Right lobe of liver (tissue), 6 donors: Measurements from ENCODE around the gene TLR9. TPM values are rescaled to one million over a fixed set of nuclear protein-coding genes. Genes with fewer than 3 reads are reported as not detected.

Experiments used
- ATAC-seq, 4 donors: fragments of 200-7000 bp; cut with Tn5 transposase; one replicate each; pipeline ENCODE4 v1.9.1; 2020; ENCODE audit warnings: mild to moderate bottlenecking in 4 of 4, moderate library complexity in 4 of 4
- DNase-seq, 3 donors: peaks; one replicate each; pipeline ENCODE4 v3.0.0-alpha.2; 2020
- H3K27ac ChIP-seq, 3 donors: fragments of 200-600 bp; one replicate each; pipeline ENCODE4 v1.8.0; 2022
- H3K27me3 ChIP-seq, 2 donors: fragments of 200-600 bp; one replicate each; pipeline ENCODE4 v1.8.0; 2022
- H3K36me3 ChIP-seq, 4 donors: fragments of 200-600 bp; sonication (generic) in 1 of 4; one replicate each; pipeline versions ENCODE4 v1.5.1 to v1.8.0; 2017 to 2022; ENCODE audit warnings: control low read depth in 1 of 4
- H3K4me1 ChIP-seq, 4 donors: fragments of 200-600 bp; sonication (generic) in 1 of 4; one replicate each; pipeline versions ENCODE4 v1.5.1 to v1.8.0; 2017 to 2022; ENCODE audit warnings: control low read depth in 1 of 4
- H3K4me3 ChIP-seq, 3 donors: fragments of 200-600 bp; one replicate each; pipeline ENCODE4 v1.8.0; 2022
- H3K9me3 ChIP-seq, 4 donors: fragments of 200-600 bp; sonication (generic) in 1 of 4; one replicate each; pipeline versions ENCODE4 v1.5.1 to v1.8.0; 2017 to 2022; ENCODE audit warnings: control low read depth in 1 of 4
- POLR2A ChIP-seq: fragments of 450-650 bp; IDR thresholded peaks from one replicate; pipeline ENCODE4 v1.6.1; 2017; ENCODE audit warnings: antibody characterized with exemption, mild to moderate bottlenecking
- WGBS: methylation state at CpG from one replicate; pipeline ENCODE4 v1.1.6; 2018; ENCODE audit warnings: low coverage, low lambda C conversion rate; ENCODE audit not compliant: insufficient coverage; ENCODE audit errors: missing lambda C conversion rate; 5-methylcytosine and 5-hydroxymethylcytosine counted together
- intact Hi-C, 2 donors: fragments of 100-400 bp; cut with DNase I; formaldehyde crosslinking; loops; one replicate each; pipeline versions ENCODE4 v1.11.2 to v1.14.1; 2022
- total RNA-seq, 6 experiments: library from RNA; depleted of rRNA in 2 of 6; stranded (reverse); fragments of >200 nt in 2 of 6; fragmentation: NEBNext Ultra II Directional in 3 of 6; extraction: Animal tissue kit (Norgen Biotek cat#: 25700) in 3 of 6; gene quantifications; one replicate each; pipeline versions ENCODE4 v1.1.0 to v1.2.4, GENCODE V29; 2016 to 2023
- TF ChIP-seq, protein P1 (sequence below), 4 donors: fragments of 200-600 bp in 3 of 4; fragments of 450-650 bp in 1 of 4; IDR thresholded peaks; one replicate each; pipeline versions ENCODE4 v1.5.1 to v1.8.0; 2016 to 2022; ENCODE audit warnings: antibody characterized with exemption in 4 of 4, mild to moderate bottlenecking in 2 of 4
- donor health status: DM: no; HTN: yes; CAD: no.
- donor health status: DM: no; HTN: no; CAD: no.
- donor health status: DM: no; HTN: no; CAD: no.
- donor health status: DM: no; HTN: yes; CAD: no.
- donor health status: DM: no; HTN: yes; CAD: no.

Gene TLR9
- total RNA-seq, 6 experiments from 2014 or later = 0.12 to 0.59 (median 0.24) TPM; not detected in 2

DNA sequence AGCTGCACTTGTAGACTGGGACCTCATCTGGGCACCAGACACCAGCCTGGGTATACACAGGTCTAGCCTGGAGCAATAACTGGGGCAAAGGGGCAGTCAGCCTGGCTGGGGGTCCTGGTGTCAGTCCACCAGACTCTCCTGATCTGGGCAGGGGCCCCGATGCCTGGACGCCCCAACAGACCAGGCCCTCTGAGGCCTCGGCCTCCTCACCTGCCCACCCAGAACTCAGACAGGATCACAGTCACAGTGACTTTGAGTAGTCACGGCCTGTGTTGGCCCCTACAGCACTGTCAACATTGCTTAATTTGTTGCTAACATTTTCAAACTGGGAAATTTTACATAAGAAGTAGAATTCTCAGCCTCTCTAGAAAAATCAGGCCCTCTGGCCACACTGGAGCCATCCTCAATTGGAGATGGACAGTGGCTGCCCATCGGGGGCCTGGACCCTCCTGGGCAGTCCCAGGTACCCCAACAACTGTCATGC is 7.7 kb upstream of the TLR9 start:
- DNase-seq = peak in 2 of 3 donors; percentile 15 to 57
- Histone ChIP-seq H3K9me3 (no peaks in the 10 kb centered on the region), H3K36me3 (peaks cover 10 to 32% (median 14%) of the 10 kb centered on the region in 4 donors), H3K4me1 (peaks cover 0 to 54% (median 25%) of the 10 kb centered on the region in 4 donors), H3K4me3 (no peak overlapping the region), H3K27me3 (no peaks in the 10 kb centered on the region), H3K27ac (peak overlapping the region; percentile 12 to 94 (median 92))
- 65% methylated on average over 3 of the region's 5 CpGs for WGBS
- intact Hi-C loops = loop anchor here (5.0 kb wide), 1 partner anchor 109 kb away; no protein-coding TSS in a partner anchor
- peak; percentile 18 to 50 (median 38) for ATAC-seq
- TF ChIP-seq, protein P1, sequence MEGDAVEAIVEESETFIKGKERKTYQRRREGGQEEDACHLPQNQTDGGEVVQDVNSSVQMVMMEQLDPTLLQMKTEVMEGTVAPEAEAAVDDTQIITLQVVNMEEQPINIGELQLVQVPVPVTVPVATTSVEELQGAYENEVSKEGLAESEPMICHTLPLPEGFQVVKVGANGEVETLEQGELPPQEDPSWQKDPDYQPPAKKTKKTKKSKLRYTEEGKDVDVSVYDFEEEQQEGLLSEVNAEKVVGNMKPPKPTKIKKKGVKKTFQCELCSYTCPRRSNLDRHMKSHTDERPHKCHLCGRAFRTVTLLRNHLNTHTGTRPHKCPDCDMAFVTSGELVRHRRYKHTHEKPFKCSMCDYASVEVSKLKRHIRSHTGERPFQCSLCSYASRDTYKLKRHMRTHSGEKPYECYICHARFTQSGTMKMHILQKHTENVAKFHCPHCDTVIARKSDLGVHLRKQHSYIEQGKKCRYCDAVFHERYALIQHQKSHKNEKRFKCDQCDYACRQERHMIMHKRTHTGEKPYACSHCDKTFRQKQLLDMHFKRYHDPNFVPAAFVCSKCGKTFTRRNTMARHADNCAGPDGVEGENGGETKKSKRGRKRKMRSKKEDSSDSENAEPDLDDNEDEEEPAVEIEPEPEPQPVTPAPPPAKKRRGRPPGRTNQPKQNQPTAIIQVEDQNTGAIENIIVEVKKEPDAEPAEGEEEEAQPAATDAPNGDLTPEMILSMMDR (IDR thresholded peaks at IDR 0.05) = no peak
- TF ChIP-seq POLR2A = no peak

DNA sequence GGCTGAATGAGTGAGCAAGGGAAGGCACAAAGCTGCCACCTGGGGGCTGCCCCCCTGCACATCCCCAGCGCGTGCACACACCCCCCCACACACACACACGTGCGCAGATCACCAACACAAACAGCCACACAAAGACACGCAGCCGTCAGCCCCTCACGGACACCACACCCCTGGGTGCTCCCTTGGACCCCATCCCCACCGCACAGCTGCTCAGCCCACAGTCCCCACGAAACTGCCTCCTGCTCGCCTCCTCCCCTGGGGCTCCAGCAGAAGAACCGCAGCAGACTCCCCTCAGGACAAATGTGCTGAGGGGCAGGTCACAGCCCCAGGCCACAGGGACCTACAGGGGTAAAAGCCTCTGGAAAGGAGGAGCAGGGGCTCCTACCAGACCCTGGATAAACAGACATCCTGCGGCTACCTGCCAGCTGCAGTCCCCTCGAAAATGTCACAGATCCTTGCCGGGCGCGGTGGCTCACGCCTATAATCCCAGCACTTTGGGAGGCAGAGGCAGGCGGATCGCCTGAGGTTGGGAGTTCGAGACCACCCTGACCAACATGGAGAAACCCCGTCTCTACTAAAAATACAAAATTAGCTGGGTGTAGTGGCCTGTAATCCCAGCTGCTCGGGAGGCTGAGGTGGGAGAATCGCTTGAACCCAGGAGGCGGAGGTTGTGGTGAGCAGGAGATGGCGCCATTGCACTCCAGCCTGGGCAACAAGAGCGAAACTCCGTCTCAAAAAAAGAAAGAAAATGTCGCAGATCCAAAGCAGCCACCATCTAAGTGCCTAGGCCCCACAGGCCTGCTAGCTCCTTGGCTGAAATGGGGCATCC is 7.0 kb upstream of the TLR9 start:
- TF ChIP-seq, protein P1 (IDR thresholded peaks at IDR 0.05) = peak; percentile 12 to 26 (median 20)
- no peak for TF ChIP-seq POLR2A
- WGBS = 78% methylated on average over 7 of the region's 28 CpGs
- DNase-seq (no peak), ATAC-seq (no peak)
- Histone ChIP-seq H3K27me3 (no peaks in the 10 kb centered on the region), H3K27ac (peak overlapping the region; percentile 12 to 94 (median 92)), H3K9me3 (no peaks in the 10 kb centered on the region), H3K36me3 (peaks cover 10 to 33% (median 14%) of the 10 kb centered on the region in 4 donors), H3K4me1 (peaks cover 0 to 47% (median 22%) of the 10 kb centered on the region in 4 donors), H3K4me3 (no peak overlapping the region)
- intact Hi-C loops = loop anchor here (5.0 kb wide), 1 partner anchor 110 kb away; no protein-coding TSS in a partner anchor

DNA sequence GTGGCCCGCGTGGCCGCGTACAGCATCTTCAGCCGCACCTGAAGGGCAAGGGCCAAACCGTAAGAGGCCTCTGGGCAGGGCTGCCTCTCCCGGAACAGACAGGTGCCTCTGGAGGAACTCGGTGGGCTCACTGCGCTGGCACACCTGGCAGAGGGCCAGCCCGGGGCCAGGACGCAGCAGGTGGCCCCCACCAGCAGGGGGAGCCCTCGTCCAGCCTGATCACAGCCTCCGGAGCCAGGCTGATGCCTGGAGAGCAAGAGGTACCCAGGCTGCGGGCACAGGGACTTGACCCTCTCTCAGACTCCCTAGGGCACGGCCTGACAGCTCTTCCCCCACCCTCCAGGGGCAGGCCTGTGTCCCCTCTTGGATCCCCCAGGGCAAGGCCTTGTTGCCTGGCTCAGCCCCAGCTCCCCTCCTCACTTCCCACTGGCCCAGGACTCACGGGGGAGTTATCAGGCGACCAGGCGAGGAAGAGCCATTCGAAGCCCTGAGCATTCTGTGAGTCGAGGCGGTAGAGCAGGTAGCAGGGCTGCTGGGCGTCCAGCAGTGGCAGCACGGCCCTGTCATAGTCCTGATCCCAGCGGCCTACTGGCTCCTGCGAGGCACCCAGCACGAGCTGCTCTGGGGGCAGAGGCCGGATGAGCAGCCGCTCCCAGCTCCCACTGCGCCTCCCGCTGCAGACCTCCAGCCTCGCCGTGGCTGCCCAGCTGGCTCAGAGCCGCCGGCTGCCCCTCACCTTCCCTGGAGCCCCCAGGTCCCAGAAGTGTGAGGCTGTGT is 6.2 kb upstream of the TLR9 start:
- DNase-seq (peak; percentile 87 to 89 (median 88)), ATAC-seq (peak; percentile 65 to 73 (median 66))
- Histone ChIP-seq H3K9me3 (no peaks in the 10 kb centered on the region), H3K4me3 (no peak overlapping the region), H3K27ac (no peak overlapping the region), H3K4me1 (peaks cover 0 to 39% (median 16%) of the 10 kb centered on the region in 4 donors), H3K36me3 (peaks cover 10 to 33% (median 14%) of the 10 kb centered on the region in 4 donors), H3K27me3 (no peaks in the 10 kb centered on the region)
- TF ChIP-seq POLR2A = no peak
- TF ChIP-seq, protein P1 (IDR thresholded peaks at IDR 0.05) = peak; percentile 96 to 99 (median 97)
- WGBS = 0% methylated on average over 4 of the region's 34 CpGs
- intact Hi-C loops = loop anchor here (5.0 kb wide), 1 partner anchor 111 kb away; no protein-coding TSS in a partner anchor

DNA sequence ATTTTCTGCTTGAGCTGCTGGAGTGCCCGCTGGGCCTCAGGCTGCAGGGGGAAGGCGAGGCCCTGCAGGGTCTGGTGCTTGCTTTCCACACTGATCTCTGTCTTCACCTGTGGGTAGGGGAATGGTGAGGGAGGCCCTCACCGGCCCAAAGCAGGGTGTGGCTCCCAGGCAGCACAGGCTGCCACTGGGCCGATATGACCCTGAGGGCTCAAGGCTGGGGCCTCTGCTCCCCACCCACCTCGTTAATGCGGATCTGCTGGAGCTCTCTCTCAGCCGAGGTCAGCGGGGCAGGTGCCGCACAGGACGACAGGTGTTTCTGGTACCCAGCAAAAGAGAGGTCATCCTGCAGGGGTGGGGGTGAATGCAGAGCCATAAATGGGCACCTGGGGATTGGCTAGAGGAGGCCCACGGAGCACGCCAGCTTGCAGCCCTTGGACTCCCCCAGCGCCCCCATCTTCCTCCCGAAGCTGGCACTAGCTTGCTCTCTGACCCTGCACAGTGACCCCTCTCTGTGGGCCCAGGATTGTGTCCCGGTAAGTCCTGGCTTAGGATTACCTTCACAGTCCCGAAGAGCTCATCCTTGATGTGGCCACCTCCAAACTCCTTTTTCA is 5.5 kb upstream of the TLR9 start:
- DNase-seq = no peak
- no peak for ATAC-seq
- H3K27ac ChIP-seq = no peak overlapping the region
- no peaks in the 10 kb centered on the region for H3K9me3 ChIP-seq
- no peak overlapping the region for H3K4me3 ChIP-seq
- H3K4me1 ChIP-seq = peaks cover 0 to 34% (median 14%) of the 10 kb centered on the region in 4 donors
- H3K36me3 ChIP-seq = peaks cover 10 to 33% (median 14%) of the 10 kb centered on the region in 4 donors
- intact Hi-C loops = loop anchor here (5.0 kb wide), 1 partner anchor 111 kb away; no protein-coding TSS in a partner anchor
- no peaks in the 10 kb centered on the region for H3K27me3 ChIP-seq
- 20% methylated on average over 1 of the region's 16 CpGs for WGBS
- no peak for TF ChIP-seq POLR2A
- TF ChIP-seq, protein P1 (IDR thresholded peaks at IDR 0.05) = no peak
